ENCODE measurements around the gene CNDP2.

GRCh38 chr18:74510770-74511095 lies 14.6 kb downstream of the CNDP2 start:
- no peak for TF ChIP-seq CTCF (IDR thresholded peaks at IDR 0.05)
- TF ChIP-seq POLR2A (IDR thresholded peaks at IDR 0.05), result no peak
